ENCODE results near the gene LAMC1.

DNA sequence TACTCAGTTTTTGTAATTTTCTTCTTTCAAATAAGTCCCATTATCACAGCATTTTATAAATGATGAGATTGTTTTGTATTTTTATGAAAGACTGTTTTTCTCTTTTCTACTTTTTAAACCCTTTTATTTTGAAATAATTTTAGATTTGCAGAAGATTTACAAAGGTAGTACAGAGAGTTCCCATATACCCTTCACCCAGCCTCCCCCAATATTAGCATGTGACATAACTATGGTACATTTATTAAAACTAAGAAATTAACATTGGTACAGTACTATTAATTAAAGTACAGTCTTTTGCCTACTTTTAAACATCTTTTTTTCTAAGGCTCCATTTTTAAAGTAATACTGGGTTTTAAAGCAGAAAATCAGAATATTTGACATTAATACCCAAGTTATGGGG, 127.2 kb downstream of the LAMC1 start:
- TF ChIP-seq POLR2A (IDR thresholded peaks at IDR 0.05) = no peak
- TF ChIP-seq, protein P1, sequence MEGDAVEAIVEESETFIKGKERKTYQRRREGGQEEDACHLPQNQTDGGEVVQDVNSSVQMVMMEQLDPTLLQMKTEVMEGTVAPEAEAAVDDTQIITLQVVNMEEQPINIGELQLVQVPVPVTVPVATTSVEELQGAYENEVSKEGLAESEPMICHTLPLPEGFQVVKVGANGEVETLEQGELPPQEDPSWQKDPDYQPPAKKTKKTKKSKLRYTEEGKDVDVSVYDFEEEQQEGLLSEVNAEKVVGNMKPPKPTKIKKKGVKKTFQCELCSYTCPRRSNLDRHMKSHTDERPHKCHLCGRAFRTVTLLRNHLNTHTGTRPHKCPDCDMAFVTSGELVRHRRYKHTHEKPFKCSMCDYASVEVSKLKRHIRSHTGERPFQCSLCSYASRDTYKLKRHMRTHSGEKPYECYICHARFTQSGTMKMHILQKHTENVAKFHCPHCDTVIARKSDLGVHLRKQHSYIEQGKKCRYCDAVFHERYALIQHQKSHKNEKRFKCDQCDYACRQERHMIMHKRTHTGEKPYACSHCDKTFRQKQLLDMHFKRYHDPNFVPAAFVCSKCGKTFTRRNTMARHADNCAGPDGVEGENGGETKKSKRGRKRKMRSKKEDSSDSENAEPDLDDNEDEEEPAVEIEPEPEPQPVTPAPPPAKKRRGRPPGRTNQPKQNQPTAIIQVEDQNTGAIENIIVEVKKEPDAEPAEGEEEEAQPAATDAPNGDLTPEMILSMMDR (IDR thresholded peaks at IDR 0.05) = no peak

Data from tibial nerve (tissue), 3 donors.